SK-N-SH treated with all-trans-retinoic acid at 6 μM for 48 hours (cell line): ENCODE data around the gene BLID.

Experiments
- ATAC-seq: fragments of 200-7000 bp; cut with Tn5 transposase; 3 replicates; pipeline ENCODE4 v1.9.1; 2020; ENCODE audit warnings: mild to moderate bottlenecking, moderate library complexity
- CREB5 ChIP-seq: fragments of 250-450 bp; sonication (Bioruptor Pico); IDR thresholded peaks from 2 replicates; pipeline ENCODE4 v1.5.1; 2020; ENCODE audit warnings: low read depth, mild to moderate bottlenecking, moderate library complexity
- TCF4 ChIP-seq: fragments of 250-450 bp; sonication (Bioruptor Pico); IDR thresholded peaks from 2 replicates; pipeline ENCODE4 v1.8.0; 2021; ENCODE audit warnings: mild to moderate bottlenecking, moderate library complexity, borderline replicate concordance

The BLID gene

GRCh38 chr11:122068141-122068540, 47.9 kb downstream of the BLID start:
- ATAC-seq: peak; percentile 24
- TF ChIP-seq CREB5 (CRISPR knock-in tag): no peak
- TF ChIP-seq TCF4: no peak
